GM18519 (cell line): Measurements from ENCODE around the gene RPH3AL.

Experiments used
- ATAC-seq: cut with Tn5 transposase; IDR thresholded peaks from one replicate; pipeline ENCODE4 v1.9.1; 2021; ENCODE audit warnings: mild to moderate bottlenecking, moderate library complexity; ENCODE audit not compliant: unreplicated experiment, low FRiP score

Gene RPH3AL

DNA sequence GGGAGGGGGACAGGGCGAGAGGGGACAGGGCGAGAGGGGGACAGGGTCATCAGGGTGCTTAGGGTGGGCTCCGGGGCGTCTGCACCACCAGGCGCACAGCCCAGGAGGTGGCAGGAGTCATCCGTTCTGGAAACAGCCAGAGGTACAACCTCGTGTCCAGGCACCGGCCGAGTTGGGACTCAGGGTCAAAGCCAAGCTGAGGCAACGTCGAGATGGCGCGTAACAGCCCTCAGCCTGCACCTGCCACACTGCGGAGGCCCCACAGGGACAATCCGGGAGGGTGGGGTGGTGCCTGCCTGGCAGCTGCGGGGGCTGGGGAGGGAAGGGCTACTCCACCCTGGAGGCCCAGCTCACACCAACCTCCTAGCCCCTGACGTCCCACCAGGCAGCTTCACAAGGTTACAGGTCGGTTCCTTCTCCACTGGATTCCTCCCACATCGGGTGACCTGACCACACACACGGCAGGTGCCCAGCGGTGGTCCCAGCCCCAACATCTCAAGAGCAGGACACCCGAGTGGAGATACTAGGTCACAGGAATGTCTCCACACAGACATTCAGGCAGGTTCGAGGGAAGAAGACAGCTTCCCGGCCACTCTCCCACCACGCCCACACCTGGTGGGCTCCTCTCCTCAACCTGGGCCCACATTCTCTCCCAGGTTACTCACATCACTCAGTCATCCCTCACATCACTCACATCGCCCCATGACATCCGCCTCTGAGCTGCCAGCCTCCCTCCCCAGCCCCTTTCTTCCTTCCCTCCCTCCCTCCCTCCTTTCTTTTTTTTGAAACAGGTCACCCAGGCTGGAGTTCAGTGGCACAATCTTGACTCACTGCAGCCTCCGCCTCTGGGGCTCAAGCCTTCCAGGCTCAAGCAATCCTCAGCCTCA, 47.3 kb downstream of the RPH3AL start:
- ATAC-seq: no peak

DNA sequence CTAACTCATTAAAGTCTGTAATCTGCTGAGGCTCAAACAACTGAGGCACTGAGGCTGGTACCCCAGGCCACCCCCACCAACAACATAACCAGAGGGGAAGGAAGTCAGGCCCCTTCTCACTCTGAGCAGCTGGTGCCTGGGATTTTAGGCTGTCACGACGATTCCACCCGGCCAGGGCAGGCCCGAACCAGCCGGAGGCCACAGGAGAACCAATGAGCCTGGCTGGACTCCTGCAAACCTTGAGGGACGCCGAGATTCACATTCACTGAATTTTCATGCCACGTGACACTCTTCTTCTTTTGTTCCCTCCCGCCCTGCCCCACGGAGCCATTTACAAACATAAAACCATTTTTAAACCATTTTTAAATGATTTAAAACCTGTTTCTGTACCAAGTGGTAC, 48.1 kb downstream of the RPH3AL start:
- ATAC-seq: no peak

DNA sequence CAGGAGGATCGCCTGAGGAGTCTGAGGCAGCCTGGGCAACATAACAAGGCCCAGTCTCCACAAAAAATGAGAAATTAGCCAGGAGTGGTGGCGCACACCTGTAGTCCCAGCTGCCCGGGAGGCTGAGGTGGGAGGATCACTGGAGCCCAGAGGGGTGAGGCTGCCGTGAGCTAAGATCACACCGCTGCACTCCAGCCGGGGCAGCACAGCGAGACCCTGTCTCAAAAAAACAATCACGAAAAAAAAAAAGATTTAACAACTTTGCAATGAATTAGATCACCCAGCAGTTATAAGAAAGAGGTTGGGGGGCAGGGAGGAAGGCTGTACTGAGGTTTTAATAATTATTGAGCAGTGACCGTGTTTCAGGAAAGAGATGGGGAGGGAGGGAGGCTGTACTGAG, 49.4 kb downstream of the RPH3AL start:
- ATAC-seq: no peak

DNA sequence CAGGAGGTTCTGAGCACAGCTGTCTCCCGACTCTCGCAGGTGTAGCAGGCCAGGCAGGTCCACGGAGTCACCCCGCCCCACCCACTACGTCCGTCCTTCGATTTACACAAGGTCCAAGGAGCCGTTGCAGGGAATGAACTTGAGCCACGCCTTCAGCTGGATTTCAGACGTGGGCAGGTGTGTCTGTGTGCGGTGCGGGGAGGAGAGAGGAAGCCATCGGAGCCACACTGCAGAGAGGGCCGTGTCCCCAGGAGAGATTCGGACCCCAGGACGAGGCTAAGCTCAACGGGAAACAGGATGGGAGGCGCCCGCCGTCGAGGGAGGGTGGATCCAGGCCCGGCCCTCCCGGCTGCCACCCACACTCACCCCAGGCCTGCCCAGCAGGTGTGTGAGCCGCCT, 50.3 kb downstream of the RPH3AL start:
- no peak for ATAC-seq

DNA sequence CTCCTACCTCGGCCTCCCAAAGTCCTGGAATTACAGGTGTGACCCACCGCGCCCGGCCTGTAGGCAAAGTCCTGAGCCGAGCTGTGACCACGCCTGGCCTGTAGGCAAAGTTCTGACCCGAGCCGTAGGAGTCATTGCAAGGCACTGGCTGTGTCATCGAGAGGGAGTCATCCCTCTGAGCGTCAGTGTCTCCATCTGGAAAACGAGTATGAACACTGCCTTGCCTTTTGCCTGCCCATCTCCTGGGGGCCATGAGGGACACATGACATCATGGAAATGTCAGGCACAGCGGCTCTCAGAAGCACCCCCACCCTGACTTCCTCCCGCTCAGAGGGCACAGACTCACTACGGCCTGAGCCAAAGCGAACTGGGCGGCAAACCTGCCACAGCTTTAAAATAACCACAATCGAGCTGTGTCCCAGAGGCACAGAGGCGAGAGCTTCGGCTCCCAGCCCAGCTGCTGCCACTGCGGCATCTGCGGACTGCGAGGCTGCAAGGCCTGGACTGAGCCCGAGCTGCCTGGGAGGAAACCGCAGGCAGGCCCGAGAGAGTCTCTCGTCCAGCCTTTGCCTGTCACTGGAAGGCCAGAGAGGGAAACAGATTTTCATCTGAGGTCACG, 50.8 kb downstream of the RPH3AL start:
- ATAC-seq: no peak

DNA sequence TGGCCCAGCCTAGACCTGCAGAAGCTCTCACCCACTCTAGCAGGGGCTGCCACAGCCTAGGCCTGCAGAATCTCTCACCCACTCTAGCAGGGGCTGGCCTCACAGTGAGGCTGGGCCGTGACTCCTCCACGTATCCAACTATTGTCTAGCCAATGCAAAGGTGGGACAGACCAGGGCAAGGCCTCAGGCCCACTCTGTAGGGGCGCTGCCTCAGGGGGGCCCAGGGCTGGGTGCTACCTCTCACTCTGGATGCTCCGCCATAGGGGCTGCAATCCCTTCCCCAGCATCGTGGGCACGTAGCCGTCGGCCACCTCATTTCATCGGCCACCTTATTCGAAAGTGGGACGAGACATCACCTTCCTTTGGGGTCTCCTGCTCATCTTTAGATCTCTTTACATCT, 51.7 kb downstream of the RPH3AL start:
- no peak for ATAC-seq

DNA sequence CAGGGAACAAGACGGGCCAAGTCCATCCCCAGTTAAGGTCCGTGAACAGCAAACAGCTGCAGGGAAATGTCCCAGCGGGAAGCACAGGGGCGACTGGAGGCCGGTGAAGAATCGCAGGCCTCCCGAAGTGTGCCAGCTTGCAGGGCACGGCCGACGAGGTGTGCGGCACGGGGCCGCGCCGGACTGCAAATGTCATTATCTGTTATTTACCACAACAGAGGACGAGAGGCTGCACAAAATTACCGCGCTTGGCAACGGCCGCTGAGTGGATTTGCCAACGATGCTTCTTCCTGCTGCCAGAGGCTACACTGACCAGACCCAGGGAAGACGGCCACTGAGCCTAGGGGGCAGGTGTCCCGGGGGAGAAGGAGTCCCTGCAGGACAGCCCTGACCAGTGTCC, 53.1 kb downstream of the RPH3AL start:
- ATAC-seq: no peak

DNA sequence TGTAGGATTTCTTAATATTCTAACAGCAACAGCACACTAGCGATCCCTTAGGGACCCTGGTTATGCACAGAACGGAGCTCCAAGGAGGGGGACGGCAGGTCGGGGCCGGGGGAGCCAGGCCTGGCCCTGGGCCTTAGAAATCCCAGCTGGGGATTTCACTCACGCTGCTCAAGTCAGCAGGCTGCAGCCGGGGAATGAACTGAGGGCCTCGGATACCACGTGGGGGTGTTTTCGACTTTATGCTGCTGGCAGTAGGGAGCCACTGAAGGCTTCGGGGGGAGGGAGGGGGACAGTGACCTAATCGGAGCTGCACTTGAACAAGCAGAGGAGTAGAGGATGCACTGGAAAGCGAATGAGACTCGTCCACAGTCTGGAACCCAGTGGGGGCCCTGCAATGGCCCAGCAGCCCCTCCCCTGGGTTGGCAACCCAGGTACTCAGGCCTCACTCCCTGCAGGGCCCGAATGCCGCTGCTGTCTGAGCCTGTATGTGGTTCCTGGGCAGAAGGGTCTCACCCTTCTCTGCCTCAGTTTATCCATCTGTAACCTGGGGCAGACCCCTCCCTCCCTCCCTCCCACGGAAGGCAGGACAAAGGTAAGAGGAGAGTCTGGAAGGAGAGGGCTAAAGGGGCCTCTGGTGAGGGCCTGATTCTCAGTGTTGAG, 53.7 kb downstream of the RPH3AL start:
- no peak for ATAC-seq

DNA sequence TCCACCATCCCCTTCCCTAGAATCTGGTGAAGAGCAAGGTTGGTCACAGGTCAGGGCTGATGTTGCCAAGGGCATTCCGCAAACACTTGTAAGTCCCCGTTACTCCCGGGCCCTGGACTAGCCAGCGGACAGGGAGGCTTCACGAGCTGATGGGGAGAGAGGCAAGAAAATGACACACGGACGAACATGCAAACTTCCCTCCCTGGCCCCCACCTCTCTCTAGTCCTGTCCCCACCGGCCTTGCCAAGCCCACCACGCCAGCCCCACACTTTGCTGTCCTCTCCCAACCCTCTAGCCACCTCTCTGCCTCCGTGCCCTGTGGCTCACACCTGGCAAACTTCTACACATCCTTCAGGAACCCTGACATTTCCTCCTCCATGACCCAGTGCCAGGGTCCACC, 54.8 kb downstream of the RPH3AL start:
- ATAC-seq: no peak

DNA sequence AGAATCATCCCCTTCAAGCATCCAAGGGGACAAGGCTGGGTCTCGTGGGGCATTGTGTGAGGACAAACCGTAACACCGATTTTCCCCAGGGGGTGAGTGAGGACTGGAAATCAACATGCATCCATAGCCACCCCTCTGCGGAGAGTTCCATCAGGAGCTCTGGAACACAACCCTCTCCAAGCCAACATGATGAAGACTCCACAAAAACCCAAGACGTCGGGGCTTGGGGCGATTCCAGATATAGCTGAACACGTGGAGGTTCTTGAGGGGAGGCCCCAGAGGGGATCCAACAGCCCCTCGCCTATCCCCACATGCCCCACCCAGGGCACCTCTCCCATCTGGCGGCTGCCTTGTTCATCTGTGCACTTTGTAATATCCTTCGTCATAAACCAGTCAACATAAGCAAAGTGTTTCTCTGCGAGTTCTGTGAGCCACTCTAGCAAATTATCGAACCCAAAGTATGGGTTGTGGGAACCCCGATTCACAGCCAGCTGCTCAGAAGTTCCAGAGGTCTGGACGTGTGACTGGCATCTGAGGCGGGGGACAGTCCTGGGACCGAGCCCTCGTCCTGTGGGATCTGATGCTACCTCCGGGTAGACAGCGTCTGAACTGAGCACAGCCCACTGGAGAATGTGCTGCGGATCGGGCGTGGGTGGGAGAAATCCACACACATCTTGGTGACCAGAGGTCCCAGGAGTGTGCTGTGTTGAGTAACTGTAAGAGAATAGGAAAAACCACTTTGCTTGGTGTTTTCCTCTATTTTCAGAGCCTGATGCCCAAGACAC, 55.5 kb downstream of the RPH3AL start:
- ATAC-seq: no peak

DNA sequence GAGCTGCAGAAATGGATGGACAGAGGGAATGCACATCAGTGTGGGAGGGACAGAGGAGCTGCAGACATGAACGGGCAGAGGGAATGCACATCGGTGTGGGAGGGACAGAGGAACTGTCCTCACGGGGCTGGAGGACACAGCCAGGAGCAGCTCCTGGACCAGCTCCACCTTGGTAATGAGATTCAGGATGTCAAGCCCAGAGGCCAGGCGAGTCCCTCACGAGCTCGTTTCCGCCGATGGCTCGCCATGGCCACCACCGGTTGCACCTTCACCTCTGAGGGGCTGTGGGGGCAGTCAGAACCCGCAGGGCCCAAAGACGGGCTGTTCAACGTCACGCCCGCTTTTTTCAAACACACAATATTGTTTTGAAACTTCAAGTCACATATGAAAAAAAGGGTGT, 56.2 kb downstream of the RPH3AL start:
- no peak for ATAC-seq

DNA sequence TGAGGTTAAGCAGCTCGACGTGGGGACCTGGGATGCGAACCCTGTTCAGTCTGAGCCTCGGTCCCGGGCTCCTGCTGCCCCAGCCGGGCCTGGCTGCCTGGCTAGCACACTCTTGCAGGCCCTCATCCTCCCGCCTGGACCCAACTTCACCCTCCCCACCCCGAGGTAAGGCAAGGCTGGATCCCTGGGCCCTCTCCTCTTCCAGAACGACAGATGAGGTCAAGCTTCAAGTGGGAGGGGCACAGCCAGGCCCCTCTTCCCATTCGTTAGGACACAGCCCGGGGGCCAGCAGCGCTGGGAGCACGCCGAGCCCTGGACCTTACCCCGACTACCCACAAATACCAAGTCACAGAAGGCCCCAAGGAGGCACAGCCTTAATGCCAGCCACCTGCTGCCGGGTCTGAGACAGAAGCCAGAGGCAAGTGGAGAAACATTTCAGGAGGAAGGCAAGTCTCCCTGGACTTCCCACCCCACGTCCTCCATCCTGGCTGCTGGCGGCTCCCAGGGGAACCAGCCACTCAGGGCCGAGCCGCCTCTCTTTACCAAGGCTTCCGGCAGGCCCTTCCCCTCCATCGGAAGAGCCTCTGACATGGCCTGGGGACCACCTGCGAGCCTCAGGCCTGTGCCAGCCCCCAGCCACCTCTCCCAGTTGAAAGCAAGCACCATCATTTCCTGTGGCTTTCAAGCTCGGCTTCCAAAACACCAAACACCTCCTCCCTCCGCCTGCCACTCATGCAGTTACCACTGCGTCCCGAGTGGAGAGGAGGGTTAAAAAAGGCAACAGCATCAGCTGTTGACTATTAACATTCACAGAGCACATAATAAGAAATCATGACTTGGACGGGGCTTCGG, 59.9 kb downstream of the RPH3AL start:
- no peak for ATAC-seq

DNA sequence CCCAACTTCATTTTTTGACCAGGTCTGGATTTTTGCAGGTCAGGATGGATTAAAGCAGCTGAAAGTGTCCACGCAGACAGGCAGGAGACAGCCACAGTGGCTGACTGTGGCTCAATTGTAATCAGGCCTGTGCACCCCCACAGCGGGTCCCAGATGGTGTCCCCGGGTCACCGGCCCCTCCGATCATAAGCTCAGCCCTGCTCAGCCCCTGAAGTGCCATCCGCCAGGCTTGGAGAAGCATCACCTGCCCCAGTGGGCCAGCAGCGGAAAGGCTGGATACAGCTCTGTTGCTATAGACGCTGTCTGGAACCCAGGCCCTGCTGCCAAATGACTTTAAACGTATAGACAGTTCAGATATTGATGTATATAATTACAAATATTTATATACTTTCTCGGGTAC, 60.6 kb downstream of the RPH3AL start:
- no peak for ATAC-seq

DNA sequence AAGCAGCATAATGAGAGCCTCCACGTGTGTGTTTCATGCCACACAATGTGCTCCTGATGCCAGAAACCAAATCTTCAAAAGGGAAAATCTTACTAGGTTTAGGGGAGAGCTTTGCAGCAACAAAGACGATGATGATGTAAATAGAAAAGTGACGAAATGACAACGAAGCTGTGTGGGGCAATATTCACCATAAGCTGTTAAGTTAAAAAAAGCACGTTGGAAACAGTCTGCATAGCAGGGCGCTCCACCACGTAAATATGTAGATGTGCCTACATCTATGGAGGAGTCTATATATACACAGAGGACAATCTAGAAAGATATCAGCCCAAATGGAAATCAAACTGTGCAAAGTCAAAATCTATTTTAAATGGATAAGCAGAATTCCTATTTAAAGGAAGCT, 61.0 kb downstream of the RPH3AL start:
- no peak for ATAC-seq

DNA sequence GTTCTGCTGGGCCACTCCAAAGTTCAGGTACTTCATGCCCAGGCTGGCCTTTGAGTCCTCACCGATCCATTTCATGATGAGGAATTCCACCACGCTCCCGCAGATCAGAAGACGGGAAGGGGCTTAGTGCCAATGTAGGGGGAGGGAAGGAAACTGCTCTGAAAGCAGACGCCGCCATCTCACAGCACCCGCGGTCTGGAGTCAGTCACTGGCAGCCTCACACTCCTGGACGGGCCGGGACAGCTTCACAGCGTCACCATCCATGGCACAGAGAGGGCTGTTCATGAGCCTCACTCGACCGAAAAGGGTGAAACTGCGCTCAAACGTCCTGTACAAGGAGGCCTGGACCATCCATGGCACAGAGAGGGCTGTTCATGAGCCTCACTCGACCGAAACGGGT, 62.0 kb downstream of the RPH3AL start:
- ATAC-seq: no peak

DNA sequence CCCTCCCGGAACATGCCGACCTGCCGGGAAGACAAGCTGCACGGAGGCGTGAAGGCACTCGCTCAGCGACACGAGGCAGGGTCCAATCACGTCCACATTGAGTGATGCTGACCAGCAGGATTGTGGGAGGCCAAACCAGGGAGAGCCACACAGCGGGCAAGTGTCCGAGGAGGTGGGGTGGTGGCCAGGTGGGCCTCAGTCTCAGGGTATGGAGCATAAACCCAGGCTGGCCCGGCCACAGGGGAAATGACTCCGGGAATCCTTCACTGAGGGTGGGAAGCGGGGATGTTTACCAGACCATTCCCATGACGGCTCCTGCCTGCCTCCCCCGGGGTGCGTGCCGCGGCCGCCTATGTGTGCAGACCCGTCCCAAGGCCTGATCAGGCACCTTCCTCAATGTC, 62.5 kb downstream of the RPH3AL start:
- ATAC-seq: no peak

DNA sequence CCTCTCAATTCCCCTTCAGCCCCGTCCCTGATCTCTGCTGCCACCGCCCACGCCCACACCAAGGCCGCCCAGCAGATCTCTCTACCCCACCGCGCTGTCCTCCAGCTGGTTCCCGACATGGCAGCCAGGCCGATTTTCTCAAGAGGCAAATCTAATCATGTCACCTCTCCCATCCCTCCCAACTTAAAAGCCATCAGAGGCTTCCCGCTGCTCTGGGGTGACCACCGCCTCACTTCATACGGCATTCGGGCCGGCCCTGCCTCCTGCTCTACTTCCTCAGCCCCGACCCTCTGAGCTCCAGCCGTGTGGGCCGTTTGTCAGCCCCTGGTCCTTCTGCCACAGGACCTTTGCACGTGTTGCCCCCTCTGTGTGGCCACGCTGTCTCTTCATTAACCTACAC, 63.2 kb downstream of the RPH3AL start:
- no peak for ATAC-seq

DNA sequence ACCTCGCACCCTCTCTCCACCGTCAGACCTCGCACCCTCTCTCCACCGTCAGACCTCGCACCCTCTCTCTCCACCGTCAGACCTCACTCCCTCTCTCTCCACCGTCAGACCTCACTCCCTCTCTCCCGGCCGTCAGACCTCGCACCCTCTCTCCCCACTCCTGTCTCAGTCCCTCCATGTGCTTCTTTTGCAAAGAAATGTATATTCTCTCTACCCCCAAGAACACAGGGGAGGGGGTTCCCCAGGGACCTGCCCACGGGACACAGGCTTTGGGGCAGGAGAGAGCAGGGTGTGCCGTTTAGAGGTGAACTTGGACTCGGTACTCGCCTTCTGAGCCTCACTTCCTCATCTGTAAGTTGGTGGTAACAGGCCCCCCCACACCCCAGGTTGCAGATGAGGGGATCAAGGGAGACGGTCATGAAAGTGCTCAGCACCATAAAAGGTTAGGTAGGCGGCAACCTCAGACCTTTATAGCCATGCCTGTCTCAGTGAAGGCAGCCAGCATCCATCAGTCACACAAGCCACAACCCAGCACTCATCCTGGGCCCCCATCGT, 63.7 kb downstream of the RPH3AL start:
- no peak for ATAC-seq

DNA sequence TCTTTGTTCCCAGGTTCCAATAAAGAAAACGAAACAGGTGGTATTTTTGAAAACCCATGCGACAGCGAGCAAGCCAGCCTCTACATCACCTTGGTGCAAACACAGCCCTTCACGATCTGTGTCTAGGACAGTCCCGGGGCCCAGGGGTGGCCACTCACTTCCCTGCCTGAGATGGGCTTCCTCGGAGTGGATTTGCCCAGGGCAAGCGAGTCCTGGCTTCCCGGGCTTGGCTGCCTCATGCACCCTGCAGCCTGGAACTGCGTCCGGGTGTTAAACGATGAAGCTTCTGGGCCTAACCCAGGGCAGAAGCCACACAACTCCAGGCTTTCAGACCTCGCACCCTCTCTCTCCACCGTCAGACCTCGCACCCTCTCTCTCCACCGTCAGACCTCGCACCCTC, 66.0 kb downstream of the RPH3AL start:
- ATAC-seq: no peak
